ENCODE measurements around the gene KBTBD4.

Gene KBTBD4

DNA sequence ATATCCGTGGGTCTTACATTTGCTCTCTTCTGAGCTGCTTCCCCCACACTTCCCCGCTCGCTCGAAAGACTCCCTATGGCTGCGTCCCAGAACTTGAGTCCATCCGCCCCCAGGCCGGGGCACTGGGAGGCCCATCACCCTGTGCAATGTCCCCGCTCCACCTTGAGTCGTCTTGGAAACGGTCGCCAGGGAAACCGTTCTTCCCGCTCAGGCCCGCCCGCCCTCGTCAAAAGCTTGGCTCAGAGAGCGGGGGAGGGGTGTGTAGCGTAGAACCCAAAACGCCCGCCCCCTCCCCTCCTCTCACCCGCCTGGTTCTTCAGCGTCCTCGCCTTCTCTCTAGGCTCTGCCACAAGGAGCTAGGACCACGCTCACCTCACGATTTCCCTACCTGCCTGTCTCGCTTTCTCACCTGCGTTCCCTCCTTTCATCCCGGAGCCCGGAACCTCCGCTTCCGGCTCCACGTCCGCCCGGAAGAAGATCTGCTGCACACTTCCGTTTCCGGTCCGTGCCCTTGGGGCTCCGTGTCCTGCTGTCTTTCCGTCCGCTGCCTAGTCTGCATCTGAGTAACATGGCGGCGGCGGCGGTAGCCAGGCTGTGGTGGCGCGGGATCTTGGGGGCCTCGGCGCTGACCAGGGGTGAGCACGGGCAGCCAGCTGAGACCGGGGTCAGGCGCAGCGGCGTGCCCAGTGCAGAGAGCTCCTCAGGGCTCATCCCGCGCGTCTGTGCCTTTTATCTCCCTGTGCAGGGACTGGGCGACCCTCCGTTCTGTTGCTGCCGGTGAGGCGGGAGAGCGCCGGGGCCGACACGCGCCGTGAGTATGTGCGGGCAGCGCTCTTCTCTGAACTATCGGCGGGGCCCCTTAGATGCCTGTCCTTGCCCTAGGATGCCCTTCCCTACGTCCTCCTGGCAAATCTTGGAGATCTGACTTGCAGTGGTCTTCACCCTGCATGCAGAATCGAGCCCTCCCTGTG lies at the start of gene KBTBD4, which contains the start of gene NDUFS3:
TSS of gene KBTBD4 (minus strand) at position 447 of the 971 bp plus-strand sequence. CDS start at position 428, 19 bp downstream.
TSS of gene NDUFS3 (plus strand) at position 551 of the 971 bp plus-strand sequence. CDS start at position 569, 18 bp downstream.
- H3K9me3 ChIP-seq (ENCODE audit: control insufficient read depth in 1 of 2, low read length in 2 of 2) = no peaks in the 10 kb centered on the region
- H3K4me1 ChIP-seq (ENCODE audit: control insufficient read depth in 1 of 2, insufficient read depth in 2 of 2, low read length in 2 of 2) = peaks cover 18 to 26% of the 10 kb centered on the region in 2 donors
- no peaks in the 10 kb centered on the region for H3K27me3 ChIP-seq (ENCODE audit: low read depth, low read length)
- peak within 1 kb of the TSS; percentile 84 for H3K27ac ChIP-seq (ENCODE audit: low read length)
- H3K36me3 ChIP-seq (ENCODE audit: control insufficient read depth in 1 of 2, insufficient read depth in 2 of 2, low read length in 2 of 2) = peaks cover 36 to 49% of the 10 kb centered on the region in 2 donors
- peak within 1 kb of the TSS; percentile 98 to 99 for H3K4me3 ChIP-seq (ENCODE audit: low read depth in 1 of 2, low read length in 2 of 2)

DNA sequence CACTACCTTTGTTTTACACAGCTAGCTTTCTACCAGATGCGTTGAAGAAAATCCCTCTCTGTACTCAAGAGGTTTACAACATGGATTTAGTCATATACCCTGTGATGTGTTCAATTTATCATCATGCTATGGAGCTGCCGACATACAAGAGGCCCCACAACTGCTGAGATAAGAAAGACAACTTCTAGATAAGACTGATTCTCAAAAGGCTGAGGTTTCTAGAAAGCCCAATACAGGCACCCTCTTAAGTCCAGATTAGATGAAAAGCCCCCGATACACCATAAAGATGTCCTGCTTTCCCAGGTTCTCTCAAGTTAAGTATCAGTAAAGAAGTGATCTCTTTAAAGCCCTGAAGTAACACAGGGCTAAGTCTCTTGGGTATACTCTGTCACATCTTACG lies 49.3 kb upstream of the KBTBD4 start:
- no peaks in the 10 kb centered on the region for H3K4me1 ChIP-seq (ENCODE audit: control insufficient read depth in 1 of 2, insufficient read depth in 2 of 2, low read length in 2 of 2)
- H3K27me3 ChIP-seq (ENCODE audit: low read depth, low read length) = no peaks in the 10 kb centered on the region
- no peaks in the 10 kb centered on the region for H3K9me3 ChIP-seq (ENCODE audit: control insufficient read depth in 1 of 2, low read length in 2 of 2)
- no peak overlapping the region for H3K27ac ChIP-seq (ENCODE audit: low read length)
- no peak overlapping the region for H3K4me3 ChIP-seq (ENCODE audit: low read depth in 1 of 2, low read length in 2 of 2)
- peaks cover 45 to 78% of the 10 kb centered on the region in 2 donors for H3K36me3 ChIP-seq (ENCODE audit: control insufficient read depth in 1 of 2, insufficient read depth in 2 of 2, low read length in 2 of 2)

DNA sequence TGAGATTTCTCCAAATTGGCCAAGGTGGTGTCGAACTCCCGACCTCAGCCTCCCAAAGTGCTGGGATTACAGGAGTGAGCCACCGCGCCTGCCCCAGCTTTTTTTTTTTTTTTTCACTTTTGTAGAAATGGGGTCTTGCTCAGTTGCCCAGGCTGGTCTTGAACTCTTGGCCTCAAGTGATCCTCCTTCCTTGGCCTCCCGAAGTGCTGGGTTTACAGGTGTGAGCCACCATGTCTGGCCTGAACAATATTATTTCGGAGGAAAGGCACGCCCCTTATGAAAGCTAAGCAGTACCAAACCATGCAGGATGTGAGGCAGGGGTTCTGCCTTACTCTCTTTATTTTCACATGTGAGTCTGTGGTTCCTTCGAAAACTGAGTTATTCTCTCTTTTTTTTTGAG lies 47.5 kb upstream of the KBTBD4 start:
- no peaks in the 10 kb centered on the region for H3K9me3 ChIP-seq (ENCODE audit: control insufficient read depth in 1 of 2, low read length in 2 of 2)
- no peaks in the 10 kb centered on the region for H3K4me1 ChIP-seq (ENCODE audit: control insufficient read depth in 1 of 2, insufficient read depth in 2 of 2, low read length in 2 of 2)
- H3K27me3 ChIP-seq (ENCODE audit: low read depth, low read length) = no peaks in the 10 kb centered on the region
- peaks cover 45 to 83% of the 10 kb centered on the region in 2 donors for H3K36me3 ChIP-seq (ENCODE audit: control insufficient read depth in 1 of 2, insufficient read depth in 2 of 2, low read length in 2 of 2)
- no peak overlapping the region for H3K27ac ChIP-seq (ENCODE audit: low read length)
- no peak overlapping the region for H3K4me3 ChIP-seq (ENCODE audit: low read depth in 1 of 2, low read length in 2 of 2)

DNA sequence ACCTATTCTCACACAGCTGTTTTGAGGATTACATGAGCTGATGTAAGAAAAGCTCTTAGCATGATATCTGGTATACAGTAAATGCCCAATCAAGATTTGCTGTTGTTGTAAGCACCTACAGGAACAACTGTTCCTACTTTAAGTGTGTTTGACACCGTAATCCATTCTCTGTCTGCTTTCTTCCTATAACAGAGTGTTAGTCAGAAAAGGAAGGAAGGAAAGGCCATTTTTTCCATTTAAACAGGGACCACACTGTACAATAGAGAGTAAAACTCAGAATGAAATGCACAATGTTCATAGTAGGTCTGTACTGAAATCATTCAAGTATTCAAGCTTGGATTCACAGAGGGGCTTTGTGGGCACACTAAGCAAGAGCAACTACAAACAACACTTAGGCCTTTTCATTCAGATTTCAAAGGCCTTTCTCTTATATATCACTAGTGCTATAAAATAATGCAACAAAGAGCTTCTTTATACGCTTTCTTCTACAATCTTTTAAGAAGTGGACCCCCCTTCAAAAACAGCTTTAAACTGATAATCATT lies 42.1 kb upstream of the KBTBD4 start:
- Histone ChIP-seq H3K9me3 (ENCODE audit: control insufficient read depth in 1 of 2, low read length in 2 of 2) (no peaks in the 10 kb centered on the region), H3K27ac (ENCODE audit: low read length) (no peak overlapping the region), H3K36me3 (ENCODE audit: control insufficient read depth in 1 of 2, insufficient read depth in 2 of 2, low read length in 2 of 2) (peaks cover 26 to 53% of the 10 kb centered on the region in 2 donors), H3K4me1 (ENCODE audit: control insufficient read depth in 1 of 2, insufficient read depth in 2 of 2, low read length in 2 of 2) (peaks cover 3 to 5% of the 10 kb centered on the region in 2 donors), H3K27me3 (ENCODE audit: low read depth, low read length) (no peaks in the 10 kb centered on the region), H3K4me3 (ENCODE audit: low read depth in 1 of 2, low read length in 2 of 2) (no peak overlapping the region)

DNA sequence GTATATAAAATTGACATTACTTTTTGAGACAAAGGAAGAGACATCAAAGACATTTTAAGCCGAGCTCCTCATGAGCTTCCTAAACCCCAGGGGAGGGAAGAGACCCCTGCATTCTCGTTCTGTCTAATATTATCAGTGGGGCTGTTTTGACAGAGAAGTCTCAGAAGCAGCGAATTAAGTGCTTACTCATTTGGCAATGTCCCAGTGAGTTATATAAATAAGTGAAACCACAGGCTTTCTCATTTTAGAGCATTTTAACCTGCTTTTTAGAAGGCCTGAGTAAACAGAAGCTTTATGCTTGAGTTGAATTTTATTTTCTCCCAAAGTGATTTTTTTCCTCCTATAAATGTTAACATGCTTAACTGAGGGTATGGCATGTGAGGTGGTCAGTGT lies 38.6 kb upstream of the KBTBD4 start:
- Histone ChIP-seq H3K9me3 (ENCODE audit: control insufficient read depth in 1 of 2, low read length in 2 of 2) (no peaks in the 10 kb centered on the region), H3K36me3 (ENCODE audit: control insufficient read depth in 1 of 2, insufficient read depth in 2 of 2, low read length in 2 of 2) (peaks cover 18 to 31% of the 10 kb centered on the region in 2 donors), H3K4me1 (ENCODE audit: control insufficient read depth in 1 of 2, insufficient read depth in 2 of 2, low read length in 2 of 2) (peaks cover 3 to 5% of the 10 kb centered on the region in 2 donors), H3K27me3 (ENCODE audit: low read depth, low read length) (no peaks in the 10 kb centered on the region), H3K27ac (ENCODE audit: low read length) (no peak overlapping the region), H3K4me3 (ENCODE audit: low read depth in 1 of 2, low read length in 2 of 2) (no peak overlapping the region)

DNA sequence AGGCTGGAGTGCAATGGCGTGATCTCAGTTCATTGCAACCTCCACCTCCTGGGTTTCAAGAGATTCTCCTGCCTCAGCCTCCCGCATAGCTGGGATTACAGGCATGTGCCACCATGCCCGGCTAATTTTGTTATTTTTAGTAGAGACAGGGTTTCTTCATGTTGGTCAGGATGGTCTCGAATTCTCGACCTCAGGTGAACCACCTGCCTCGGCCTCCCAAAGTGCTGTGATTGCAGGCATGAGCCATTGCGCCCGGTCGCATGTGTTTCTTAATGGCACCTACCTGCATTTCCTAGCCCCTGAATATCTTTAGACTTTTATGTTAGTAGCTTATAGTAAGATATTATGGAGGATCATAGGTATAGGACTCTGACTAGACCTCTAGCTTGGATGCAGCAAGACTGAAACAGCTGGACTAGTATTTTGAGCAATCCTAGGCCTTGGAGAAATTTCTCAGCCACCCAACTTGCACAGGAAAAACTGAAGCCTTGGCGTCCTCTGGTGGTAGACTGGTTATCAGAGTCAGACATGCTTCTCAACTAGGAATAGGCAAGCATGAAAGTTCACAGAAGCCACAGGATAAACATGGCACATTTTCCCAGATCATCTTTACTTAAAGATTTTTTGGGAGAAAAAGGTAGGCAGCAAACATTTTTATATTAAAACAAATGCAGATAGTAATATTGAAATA lies 38.1 kb upstream of the KBTBD4 start:
- Histone ChIP-seq H3K9me3 (ENCODE audit: control insufficient read depth in 1 of 2, low read length in 2 of 2) (no peaks in the 10 kb centered on the region), H3K4me3 (ENCODE audit: low read depth in 1 of 2, low read length in 2 of 2) (no peak overlapping the region), H3K36me3 (ENCODE audit: control insufficient read depth in 1 of 2, insufficient read depth in 2 of 2, low read length in 2 of 2) (peaks cover 12 to 26% of the 10 kb centered on the region in 2 donors), H3K4me1 (ENCODE audit: control insufficient read depth in 1 of 2, insufficient read depth in 2 of 2, low read length in 2 of 2) (peaks cover 3 to 5% of the 10 kb centered on the region in 2 donors), H3K27ac (ENCODE audit: low read length) (no peak overlapping the region), H3K27me3 (ENCODE audit: low read depth, low read length) (no peaks in the 10 kb centered on the region)

DNA sequence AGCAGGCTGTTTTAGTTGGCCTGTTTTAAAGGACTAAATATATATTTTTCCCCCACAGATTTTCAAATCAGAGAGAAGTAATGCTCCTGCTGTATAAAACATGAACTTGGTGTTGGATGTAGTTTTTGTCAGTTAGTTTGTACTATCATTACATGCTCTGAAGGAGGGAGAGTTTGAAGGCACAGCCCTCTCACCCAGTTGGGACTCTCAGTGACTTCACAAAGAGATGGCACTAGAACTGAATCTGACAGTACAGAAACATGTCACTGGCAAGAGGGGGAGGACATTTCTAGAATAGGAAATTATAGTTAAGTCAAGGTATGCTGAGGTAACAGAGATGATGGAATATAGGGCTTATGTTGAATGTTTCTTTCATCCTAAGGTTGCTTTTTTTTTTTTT lies 36.5 kb upstream of the KBTBD4 start:
- H3K4me1 ChIP-seq (ENCODE audit: control insufficient read depth in 1 of 2, insufficient read depth in 2 of 2, low read length in 2 of 2) = peaks cover 3 to 5% of the 10 kb centered on the region in 2 donors
- no peaks in the 10 kb centered on the region for H3K9me3 ChIP-seq (ENCODE audit: control insufficient read depth in 1 of 2, low read length in 2 of 2)
- H3K4me3 ChIP-seq (ENCODE audit: low read depth in 1 of 2, low read length in 2 of 2) = no peak overlapping the region
- H3K27me3 ChIP-seq (ENCODE audit: low read depth, low read length) = no peaks in the 10 kb centered on the region
- H3K27ac ChIP-seq (ENCODE audit: low read length) = no peak overlapping the region
- H3K36me3 ChIP-seq (ENCODE audit: control insufficient read depth in 1 of 2, insufficient read depth in 2 of 2, low read length in 2 of 2) = peaks cover 5 to 25% of the 10 kb centered on the region in 2 donors

DNA sequence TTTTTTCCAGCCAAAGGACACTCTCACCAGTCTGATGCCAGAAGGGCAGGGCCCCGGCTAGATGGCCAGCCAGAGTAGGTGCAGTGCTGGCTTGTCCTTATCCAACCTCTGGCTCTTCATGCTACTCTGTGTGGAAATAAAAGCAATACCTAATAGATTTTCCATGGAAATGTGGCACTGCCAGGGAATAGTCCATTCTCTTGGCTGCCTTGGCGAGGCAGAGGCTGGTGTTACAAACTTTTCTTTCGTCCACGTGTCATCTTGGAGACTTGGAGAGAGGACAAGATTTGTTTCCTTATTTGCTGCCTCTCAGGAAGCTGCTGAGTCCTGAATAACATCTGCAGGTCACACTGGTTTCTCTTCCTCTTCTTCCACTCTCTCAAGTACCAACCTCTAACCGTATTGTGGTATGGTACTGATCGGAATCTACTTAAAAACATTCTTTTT lies 32.6 kb upstream of the KBTBD4 start:
- peaks cover 5 to 11% of the 10 kb centered on the region in 2 donors for H3K4me1 ChIP-seq (ENCODE audit: control insufficient read depth in 1 of 2, insufficient read depth in 2 of 2, low read length in 2 of 2)
- no peak overlapping the region for H3K4me3 ChIP-seq (ENCODE audit: low read depth in 1 of 2, low read length in 2 of 2)
- H3K9me3 ChIP-seq (ENCODE audit: control insufficient read depth in 1 of 2, low read length in 2 of 2) = no peaks in the 10 kb centered on the region
- no peaks in the 10 kb centered on the region for H3K27me3 ChIP-seq (ENCODE audit: low read depth, low read length)
- peak overlapping the region; percentile 4 for H3K27ac ChIP-seq (ENCODE audit: low read length)
- H3K36me3 ChIP-seq (ENCODE audit: control insufficient read depth in 1 of 2, insufficient read depth in 2 of 2, low read length in 2 of 2) = peaks cover 0 to 6% of the 10 kb centered on the region in 2 donors

DNA sequence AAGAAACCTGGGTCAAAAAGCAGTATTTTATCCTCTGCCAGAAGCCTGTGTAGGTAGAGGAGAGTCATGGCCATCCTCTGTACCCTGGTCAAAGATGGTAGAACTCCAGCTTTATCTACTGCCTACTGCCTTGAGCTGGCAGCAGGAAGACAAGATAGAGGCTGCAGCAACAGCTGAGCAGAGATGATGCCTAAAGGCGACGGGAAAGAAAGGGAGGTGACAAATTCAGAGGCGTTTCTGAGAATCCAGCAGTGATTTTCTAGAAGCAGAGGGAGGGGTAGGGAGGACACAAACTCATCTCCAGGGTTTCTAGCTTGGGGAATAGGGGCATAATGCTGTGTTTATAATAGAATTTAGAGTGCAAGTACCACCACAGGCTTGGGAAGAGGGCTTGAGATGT lies 30.9 kb upstream of the KBTBD4 start:
- Histone ChIP-seq H3K36me3 (ENCODE audit: control insufficient read depth in 1 of 2, insufficient read depth in 2 of 2, low read length in 2 of 2) (peaks cover 0 to 6% of the 10 kb centered on the region in 2 donors), H3K4me1 (ENCODE audit: control insufficient read depth in 1 of 2, insufficient read depth in 2 of 2, low read length in 2 of 2) (peaks cover 5 to 11% of the 10 kb centered on the region in 2 donors), H3K4me3 (ENCODE audit: low read depth in 1 of 2, low read length in 2 of 2) (no peak overlapping the region), H3K27ac (ENCODE audit: low read length) (no peak overlapping the region), H3K9me3 (ENCODE audit: control insufficient read depth in 1 of 2, low read length in 2 of 2) (no peaks in the 10 kb centered on the region), H3K27me3 (ENCODE audit: low read depth, low read length) (no peaks in the 10 kb centered on the region)

DNA sequence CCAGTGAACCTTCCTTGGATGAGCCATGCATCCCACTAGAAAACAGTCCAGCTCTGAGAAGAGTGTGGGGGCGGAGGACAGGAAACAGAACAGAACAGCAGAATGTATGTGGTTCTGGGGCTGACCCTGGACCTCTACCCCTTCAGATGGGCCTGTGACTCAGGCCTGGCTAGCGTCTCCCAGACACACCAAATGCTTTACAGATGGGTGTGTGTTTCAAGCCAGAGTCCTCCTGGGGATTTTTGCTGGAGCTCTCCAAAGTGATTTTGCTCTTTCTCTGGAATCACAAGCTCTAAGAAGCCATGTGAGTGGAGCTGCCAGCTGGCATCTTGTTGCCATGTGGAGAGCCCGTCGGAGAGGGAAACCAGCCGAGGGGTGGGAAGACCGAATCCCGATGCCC lies 28.6 kb upstream of the KBTBD4 start:
- Histone ChIP-seq H3K9me3 (ENCODE audit: control insufficient read depth in 1 of 2, low read length in 2 of 2) (no peaks in the 10 kb centered on the region), H3K27me3 (ENCODE audit: low read depth, low read length) (no peaks in the 10 kb centered on the region), H3K36me3 (ENCODE audit: control insufficient read depth in 1 of 2, insufficient read depth in 2 of 2, low read length in 2 of 2) (peaks cover 0 to 6% of the 10 kb centered on the region in 2 donors), H3K4me1 (ENCODE audit: control insufficient read depth in 1 of 2, insufficient read depth in 2 of 2, low read length in 2 of 2) (peaks cover 5 to 11% of the 10 kb centered on the region in 2 donors), H3K27ac (ENCODE audit: low read length) (no peak overlapping the region), H3K4me3 (ENCODE audit: low read depth in 1 of 2, low read length in 2 of 2) (no peak overlapping the region)

DNA sequence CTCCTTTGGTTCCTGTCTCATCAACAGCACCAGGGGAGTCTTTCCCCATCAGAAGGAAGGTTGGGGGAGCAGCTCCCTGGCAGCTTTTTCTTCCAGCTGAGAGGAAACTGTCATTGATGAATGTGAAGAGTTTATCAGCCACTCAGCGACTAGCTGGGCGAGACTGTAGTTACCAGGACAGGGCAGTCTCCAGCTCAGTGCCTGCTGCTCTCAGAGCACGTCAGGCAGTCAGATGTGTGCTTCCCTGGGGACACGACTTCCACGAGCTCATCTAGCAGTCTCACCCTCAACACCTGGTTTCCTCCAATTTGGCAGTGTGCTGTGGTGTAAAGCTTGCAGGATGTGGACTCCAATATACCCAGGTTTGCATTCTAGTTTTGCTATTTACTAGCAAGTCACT lies 28.0 kb upstream of the KBTBD4 start:
- no peak overlapping the region for H3K27ac ChIP-seq (ENCODE audit: low read length)
- H3K4me3 ChIP-seq (ENCODE audit: low read depth in 1 of 2, low read length in 2 of 2) = no peak overlapping the region
- peaks cover 0 to 6% of the 10 kb centered on the region in 2 donors for H3K36me3 ChIP-seq (ENCODE audit: control insufficient read depth in 1 of 2, insufficient read depth in 2 of 2, low read length in 2 of 2)
- no peaks in the 10 kb centered on the region for H3K9me3 ChIP-seq (ENCODE audit: control insufficient read depth in 1 of 2, low read length in 2 of 2)
- no peaks in the 10 kb centered on the region for H3K27me3 ChIP-seq (ENCODE audit: low read depth, low read length)
- H3K4me1 ChIP-seq (ENCODE audit: control insufficient read depth in 1 of 2, insufficient read depth in 2 of 2, low read length in 2 of 2) = peaks cover 5 to 11% of the 10 kb centered on the region in 2 donors
